ENCODE measurements around the gene ATP2B3.

ATP2B3 gene

DNA sequence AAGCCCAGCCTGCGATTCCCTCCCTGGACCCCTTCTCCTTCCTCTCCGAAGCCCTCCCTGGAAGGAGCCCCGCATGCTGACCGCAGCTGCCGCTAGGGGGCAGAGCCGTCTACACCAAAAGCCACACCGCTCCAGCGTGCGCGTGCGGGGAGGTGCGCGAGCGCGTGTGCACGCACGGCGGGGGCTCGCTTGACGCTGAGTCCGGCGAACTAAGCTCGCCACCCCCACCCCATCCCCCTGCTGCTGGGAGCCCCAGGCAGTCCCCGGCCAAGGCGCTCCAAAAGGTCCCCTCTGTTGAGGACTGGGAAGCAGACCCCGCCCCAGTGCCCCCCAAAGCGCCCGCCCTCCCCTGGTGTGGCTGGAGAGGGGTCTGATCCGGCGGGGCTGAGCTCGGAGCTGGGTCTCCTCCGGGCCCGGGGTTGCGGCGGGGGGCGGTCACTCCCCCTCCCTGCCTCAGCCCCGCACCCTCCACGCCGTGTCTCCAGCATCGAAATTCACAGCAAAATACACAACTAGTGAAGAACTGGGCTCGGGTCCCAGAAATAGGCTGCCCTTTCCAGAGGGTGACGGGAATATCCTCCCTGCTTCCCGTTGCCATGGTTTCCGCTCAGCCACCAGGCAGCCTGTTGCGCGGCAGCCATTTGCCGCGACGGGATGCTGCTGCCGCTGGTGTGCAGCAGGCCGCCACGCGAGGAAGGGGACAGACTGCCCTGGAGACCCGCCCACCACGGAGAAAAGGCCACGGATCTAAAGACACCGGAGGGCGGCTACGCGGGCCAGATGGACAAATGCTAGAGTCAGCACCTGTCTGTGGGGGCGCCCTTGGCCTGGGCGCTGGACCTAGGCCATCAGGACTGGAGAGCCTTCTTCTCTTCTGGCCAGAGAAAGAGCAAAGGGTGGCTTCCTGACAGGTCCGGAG, 92.7 kb downstream of the ATP2B3 start:
- peak; percentile 34 to 64 for DNase-seq (ENCODE audit: extremely low read depth in 1 of 2, low read depth in 1 of 2)

DNA sequence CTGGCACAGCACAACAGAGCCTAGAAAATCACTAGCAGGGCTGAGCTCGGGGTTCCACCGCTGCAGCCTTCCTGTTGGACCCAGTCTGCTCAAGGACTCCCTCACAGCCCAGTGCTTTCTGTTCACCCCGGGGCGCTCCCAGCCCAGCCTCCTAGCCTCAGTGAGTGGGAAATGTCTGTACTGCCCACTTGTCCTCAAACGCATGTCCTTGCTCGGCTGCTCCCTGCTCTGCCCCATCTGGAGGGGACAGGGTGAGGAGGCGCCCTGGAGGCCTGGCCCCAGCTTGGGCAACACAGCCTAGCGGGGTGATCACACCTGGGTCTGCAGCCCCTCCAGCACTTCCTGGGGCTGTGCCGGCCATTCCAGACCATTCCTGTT, 93.4 kb downstream of the ATP2B3 start:
- no peak for DNase-seq (ENCODE audit: extremely low read depth in 1 of 2, low read depth in 1 of 2)

DNA sequence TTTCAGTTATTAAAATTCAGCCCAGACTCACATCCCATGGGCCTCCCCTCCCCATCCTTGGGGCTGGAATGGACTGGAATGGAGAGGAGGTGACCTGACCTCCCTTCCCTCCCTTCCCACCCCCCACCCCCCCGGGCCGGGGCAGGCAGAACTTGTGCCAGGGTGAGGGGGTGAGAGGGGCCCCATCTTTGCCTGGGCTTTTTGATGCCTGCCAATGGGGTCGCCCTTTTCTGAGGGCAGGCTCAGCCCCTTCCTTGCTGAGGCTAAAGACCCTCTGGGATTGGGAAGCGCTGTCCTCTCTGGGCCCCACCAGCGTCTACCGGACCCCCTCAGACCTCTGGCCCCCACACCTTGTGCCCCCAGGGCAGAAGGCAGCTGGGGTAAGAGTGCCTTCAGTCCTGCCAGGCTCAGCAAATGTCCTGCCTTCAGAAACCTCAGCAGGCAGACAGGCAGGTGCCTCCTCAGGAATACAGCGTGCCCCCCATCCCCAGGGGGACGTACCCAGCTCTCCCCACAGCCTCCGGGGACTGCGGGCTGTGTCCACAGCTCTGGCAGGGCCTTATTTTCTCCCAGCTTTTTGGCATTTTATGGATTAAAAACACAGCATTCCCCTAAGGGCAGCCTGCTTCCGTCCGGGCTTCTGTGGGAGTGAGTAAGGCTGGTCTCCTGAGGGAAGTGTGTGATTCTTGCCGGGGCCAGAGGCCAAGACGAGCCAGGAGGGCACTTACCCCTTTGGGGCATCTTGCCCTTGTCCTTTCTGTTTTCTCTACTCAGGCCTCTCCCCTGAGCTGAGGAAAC, 94.1 kb downstream of the ATP2B3 start:
- DNase-seq (ENCODE audit: extremely low read depth in 1 of 2, low read depth in 1 of 2) = no peak

DNA sequence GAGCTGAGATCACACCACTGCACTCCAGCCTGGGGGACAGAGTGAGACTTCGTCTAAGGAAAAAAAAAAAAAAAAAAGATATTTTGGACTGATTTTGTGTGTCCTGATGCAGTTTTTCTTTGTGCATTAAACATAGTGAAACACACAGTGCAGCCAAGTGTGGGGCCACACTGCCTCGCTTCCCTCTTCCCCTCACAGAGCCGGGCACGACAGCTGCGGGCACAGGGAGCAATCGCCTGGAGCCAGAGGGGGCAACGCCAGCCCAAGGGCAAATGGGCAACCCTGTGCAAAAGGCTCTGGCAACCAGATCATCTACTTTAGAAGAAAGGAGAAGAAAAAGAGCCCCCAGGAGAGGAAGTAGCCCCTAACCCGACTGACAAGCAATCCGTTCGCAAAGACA, 95.0 kb downstream of the ATP2B3 start:
- DNase-seq (ENCODE audit: extremely low read depth in 1 of 2, low read depth in 1 of 2) = no peak

DNA sequence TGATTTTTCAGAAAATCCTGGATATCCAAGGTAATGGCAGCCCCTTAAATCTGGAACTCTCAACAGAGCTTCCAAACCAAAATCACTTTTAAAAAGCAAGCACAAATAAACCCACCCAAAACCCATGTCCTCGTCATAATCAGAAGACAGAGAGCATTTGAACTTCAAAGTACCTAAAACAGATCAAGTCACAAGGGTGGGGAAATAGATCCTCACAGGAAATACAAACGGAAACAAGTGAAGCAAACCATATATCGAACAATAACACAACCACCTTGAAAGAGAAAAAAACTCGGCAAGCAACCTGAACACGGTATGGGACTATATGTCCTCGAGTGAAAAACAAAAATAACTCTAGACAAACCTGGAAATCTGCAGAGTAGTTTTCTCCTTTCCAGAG, 97.4 kb downstream of the ATP2B3 start:
- DNase-seq (ENCODE audit: extremely low read depth in 1 of 2, low read depth in 1 of 2) = no peak

DNA sequence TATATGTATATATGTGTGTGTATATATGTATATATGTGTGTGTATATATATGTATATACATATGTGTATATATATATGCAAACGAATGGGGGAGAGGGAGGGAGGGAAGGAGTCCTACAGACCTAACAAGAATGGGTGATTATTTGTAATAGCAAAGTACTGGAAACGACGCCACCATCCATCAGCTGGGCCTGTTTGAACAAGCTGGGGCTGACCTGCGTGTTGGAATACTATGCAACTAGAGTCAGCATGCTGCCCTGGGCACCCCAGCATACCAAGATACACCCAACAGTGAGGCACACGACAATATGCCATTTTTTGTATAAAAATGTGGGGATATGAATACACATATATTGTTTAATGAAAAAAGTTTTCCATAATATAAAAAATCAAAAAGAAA, 103.1 kb downstream of the ATP2B3 start:
- DNase-seq (ENCODE audit: extremely low read depth in 1 of 2, low read depth in 1 of 2) = no peak

DNA sequence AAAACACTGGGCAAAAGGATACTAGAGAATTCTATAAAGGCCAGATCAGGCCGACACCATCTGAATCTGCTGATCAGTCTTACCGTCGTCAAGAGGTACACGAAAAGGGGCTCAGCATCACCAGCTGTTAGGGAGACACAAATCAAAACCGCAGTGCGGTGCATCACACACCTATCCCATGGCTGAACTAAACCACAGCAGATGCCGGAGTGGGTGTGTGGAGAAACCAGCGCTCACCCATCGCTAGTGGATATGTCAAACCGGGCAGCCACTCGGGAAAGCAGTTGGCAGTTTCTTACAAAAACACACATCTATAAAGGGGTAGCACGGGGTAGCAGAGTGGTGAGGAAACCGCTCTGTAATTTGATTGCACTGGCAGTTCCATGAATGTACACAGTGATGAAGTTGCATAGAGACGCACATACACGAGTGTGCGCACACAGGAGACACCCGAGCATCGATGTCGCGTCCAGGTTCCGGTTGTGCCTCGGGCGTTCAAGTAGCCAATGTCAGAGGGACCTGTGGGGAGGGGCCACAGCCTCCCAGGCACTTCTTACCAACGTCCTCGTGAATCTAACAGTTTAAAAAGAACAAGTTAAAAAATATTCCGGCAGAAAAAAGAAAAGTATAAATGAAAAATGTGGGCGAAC, 104.6 kb downstream of the ATP2B3 start:
- DNase-seq (ENCODE audit: extremely low read depth in 1 of 2, low read depth in 1 of 2) = no peak

DNA sequence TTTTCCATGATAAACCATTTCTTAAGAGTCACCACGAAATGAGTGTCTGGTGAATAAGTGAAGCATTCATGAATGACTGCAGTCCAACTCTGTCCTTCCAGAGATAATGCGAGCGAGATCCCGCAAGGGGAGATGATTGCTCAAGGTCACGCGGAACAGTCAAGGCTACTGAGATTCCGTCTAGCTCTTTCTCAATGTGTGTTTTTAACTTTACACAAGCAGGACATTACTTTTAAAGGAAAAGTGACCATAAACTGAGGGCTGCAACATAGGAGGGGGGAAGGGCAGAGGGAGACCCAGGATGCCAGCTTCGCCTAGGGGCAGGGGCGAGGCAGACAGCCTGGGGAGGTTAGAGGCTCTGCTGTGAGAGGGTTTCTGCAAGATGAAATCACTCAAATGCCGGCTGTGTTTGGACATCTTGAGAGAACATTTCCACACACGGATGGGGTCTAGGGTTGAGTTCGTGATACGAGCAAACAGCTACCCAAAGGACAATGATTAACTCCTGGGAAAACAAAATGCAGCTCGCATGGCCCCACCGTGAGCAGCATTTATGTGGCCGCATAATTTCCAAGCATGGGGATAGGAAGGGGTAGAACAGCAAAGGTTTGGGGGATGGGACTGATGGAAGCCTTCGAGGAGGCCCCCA, 105.3 kb downstream of the ATP2B3 start:
- no peak for DNase-seq (ENCODE audit: extremely low read depth in 1 of 2, low read depth in 1 of 2)

DNA sequence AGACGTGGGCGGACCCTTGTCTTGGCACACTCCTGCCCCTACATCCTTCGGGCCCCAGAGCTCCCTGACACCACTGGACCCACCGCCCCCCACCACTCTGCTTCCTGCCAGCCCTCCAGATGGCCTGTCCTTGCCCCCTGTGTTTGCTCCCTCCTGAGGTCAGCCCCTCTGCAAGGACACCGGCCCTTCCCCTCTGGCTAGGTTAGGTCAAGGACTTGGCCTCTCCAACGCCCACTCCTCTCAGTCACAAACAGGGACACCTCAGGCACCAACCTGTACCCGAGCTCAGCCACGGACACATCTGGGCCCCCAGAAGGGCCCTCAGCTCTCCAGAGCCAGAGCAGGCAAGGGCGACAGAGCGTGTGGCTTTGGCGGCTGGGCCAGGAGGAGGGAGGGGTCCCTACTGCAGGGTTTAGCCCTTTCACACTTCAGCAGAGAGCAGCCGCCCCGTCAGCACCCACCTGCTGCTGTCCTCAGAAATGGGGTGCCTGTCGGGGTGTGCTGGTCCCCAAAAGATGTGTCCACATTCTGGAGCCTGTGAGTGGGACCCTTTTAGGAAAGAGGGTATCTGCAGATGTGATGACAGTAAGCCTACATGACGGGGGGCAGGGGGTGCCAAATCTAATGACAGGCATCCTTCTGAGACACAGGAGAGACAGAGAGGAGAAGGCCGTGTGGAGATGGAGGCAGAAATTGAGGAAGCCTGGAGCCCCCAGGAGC, 106.0 kb downstream of the ATP2B3 start:
- no peak for DNase-seq (ENCODE audit: extremely low read depth in 1 of 2, low read depth in 1 of 2)

DNA sequence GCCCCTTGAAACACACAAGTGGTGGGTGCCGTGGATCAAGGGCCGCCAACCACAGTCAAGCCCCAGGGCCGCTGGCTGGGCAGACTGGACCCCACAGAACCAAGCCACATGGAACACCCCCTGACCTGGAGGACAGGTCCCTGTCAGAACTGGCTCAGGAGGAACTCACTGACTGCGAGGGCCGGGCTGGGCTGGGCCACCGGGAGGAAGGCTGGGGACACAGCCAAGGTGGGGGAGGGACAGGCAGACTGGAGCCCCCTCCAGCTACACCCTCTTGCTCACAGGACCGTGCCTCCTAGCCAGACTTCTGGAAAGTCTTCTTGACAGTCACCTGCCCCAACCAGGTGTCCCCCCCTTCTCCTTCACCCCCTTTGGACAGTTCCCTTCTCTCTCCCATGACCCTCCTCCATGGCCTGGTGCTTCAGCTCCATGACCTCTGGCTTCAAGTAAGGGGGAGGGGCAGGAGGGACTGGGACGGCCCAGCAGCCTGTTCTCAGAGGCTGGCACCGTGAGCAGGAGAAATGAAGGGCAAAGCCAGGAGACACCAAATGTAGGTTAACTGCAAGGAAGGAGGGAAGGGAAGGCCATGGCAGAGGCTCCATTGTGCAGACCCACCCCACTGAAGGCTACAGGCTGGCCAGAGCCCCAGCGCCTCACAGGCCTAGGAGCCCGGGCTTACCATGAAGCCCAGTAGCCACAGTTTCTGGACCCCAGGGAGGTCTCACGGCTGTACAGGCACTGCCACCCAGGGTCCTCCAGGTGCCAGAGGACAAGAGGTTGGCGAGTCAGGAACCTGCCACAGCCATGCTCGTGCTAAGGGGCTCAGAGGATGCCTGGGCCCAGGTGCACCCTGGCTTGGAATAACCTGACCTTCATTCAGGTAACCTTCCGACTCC, 107.0 kb downstream of the ATP2B3 start:
- no peak for DNase-seq (ENCODE audit: extremely low read depth in 1 of 2, low read depth in 1 of 2)

DNA sequence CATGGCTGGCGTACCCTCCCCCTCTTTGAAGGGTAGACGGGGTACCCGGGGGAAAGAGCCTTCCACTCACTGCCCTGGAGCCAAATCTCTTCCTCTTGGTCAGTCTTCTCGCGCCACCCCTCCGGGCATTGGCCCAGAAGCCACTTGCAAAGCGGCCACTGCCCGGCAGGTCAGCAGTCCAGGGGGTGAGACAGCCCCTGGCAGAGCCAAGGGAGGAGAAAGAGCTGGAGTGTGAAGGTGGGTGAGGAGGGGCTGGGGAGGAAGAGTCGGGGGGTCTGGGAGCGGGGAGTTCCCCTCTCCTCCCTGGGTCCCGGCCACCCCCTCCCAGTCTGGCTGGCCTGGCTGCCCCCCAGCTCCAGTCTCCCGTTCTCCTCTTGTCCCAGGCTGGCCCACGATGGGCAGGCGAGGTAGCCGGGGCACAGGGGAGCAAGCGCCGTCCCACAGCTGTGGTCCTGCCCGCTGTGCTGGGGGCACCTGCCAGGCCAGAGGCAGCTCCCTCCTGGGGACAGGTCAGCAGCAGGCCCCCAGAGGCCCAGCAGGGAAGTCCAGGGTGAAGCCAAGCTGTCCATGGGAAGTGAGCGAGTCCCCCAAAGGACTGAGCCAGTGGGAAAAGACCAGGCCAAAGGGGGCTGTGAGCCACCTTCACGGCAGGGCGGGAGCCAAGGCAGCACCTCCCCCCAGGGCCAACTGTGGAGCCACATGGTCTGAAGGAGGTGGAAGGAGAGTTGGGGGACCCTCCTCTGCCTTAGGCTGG, 108.0 kb downstream of the ATP2B3 start:
- no peak for DNase-seq (ENCODE audit: extremely low read depth in 1 of 2, low read depth in 1 of 2)

DNA sequence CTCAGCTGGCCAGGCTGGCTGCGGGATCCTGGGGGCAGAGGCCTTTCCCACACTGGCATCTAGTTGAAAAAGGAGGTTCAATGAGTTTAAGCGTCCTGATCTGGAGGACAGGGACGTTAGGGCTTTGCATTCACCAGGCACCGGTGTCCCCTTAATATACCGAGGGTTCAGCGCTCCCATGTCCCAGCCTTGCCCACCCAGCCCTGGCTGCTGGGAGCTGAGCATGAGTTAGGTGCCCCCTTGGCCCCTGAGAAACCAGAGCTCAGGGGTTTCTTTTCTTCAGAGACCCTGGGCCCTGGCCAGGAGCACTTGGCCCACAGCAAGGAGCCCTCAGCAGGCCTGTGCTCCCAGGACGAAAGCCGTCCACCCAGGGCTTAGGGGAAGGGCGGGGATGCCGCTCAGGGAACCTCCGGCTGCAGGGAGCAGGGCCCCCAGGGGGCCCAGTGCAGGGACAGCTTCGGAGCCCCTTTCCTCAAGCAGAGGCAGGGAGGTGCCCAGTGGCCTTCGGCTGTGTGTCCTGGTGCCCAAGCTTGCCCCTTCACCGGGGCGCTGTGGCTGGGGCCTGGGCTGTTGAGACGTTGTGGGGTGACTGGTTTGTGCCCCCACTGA, 108.7 kb downstream of the ATP2B3 start:
- DNase-seq (ENCODE audit: extremely low read depth in 1 of 2, low read depth in 1 of 2) = no peak

DNA sequence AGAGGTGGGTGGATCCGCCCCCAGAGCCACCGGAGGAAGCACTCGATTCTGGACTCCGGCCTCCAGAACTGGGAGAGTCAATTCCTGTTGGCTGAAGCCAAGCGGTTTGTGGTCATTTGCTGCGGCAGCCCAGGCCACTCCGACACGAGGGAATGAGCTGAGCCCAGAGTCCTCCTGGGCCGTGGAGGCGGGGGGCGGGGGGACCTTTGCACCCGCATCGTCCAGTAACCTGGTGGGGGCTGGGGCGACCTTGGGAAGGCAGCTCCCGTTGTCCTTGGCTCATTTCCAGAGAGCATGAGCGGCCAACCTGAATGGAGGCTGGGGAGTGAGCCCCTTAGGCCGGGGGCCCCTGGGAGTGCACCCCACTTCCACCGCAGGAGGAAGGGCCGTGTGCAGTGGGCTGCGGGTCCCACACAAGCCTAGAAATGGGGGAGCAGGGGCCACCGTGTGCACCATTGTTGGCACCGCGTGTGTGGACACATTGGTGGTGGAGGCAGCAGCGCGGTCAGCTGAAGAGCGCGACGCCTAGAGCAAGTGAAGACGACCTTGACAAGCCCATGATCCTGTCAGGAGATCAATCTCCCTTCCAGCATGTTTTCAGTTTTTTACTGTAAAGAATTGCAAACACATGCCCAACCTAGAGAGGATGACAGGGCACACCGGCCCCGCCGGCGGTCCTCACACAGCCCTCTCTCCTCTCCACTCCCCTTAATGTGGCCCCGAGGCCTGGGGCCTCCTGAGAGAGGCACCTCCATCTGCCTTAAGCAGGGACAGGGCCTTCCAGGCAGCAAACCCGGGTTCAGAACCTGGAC, 109.6 kb downstream of the ATP2B3 start:
- DNase-seq (ENCODE audit: extremely low read depth in 1 of 2, low read depth in 1 of 2) = no peak

DNA sequence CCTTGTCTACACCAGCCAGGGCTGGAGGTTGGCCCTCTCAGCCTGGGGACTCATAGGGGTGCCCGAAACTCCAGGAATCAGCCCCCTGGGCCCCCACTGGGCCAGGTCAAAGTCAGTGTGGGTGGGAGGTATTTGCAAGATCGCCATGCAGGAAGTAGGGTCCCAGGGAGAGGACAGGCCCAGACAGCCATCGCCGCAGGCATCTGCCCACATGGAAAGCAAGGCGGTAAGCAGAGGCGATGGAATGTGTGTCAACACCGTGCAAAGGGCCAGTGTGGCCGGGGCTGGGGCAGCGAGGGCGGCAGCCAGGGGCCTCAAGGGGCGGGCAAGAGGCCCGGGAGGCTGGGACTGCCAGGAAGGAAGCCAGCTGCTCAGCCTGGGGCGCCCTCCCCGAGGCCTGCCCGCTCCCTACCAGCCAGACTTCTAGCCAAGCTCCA, 110.3 kb downstream of the ATP2B3 start:
- no peak for DNase-seq (ENCODE audit: extremely low read depth in 1 of 2, low read depth in 1 of 2)

DNA sequence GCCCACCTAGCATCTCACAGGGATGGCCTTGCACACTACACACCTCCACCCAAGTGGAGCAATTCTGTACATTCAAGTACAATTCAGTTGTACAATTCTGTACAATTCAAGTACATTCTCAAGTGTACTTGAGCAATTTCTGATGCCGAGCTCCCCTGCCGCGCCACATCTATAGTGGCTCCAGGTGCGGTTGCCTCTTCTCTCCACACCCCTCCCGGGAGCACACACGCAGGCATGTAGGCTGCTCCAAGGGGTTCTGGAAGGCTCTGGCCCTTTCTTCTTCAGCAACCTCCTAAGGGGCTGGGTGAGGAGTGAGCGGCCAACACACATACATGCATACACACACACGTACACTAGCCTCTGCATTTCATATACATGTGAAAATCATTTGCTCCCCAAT, 110.7 kb downstream of the ATP2B3 start:
- no peak for DNase-seq (ENCODE audit: extremely low read depth in 1 of 2, low read depth in 1 of 2)

DNA sequence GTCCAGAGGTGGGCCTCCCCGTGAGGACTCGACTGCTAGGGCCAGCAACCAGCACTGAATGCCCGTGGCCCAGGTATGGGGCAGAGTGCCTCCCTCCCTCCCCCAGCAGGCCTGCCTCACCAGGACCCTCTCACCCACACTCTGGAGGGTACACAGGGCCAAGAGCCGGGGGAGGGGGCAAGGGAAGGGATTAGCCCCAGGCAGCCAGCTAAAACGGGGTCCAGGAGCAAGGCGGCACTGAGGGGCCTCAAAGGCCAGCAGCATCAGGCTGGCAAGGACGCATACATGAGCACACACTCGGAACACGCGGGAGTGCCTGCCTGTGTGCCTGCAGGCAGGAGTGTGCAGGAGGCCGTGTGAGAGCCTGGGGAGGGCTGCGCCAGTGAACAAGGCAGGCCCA, 111.2 kb downstream of the ATP2B3 start:
- DNase-seq (ENCODE audit: extremely low read depth in 1 of 2, low read depth in 1 of 2) = no peak

DNA sequence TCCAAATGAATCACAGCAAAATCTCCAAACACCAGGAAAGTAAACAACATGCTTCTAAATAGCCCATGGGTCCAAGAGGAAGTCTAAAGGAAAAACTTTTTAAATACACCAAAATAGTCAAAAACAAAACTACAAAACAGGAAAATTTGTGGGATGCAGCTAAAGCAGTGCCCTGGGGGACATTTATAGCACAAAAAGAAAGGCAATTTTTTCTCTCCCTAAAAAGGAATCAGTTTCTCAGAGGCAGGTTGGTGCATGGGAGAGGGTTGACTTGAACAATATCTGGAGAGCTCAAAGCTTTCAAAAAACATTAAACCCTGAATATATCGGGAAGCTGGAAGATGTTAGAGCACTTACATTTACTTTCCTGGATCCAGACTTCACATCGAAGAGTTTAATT, 113.9 kb downstream of the ATP2B3 start:
- DNase-seq (ENCODE audit: extremely low read depth in 1 of 2, low read depth in 1 of 2) = no peak

Data from activated CD8-positive, alpha-beta memory T cell treated with anti-CD3 and anti-CD28 coated beads for 1 hour (primary cell).